Fibroblast of lung (primary cell): ENCODE measurements around the gene CCNT2. TPM values are rescaled to one million over a fixed set of nuclear protein-coding genes. Genes with fewer than 3 reads are reported as not detected.
A peak's percentile ranks its signal among the peaks of the same experiment; 100 is the strongest.

Experiments used
- DNase-seq, 2 donors: peaks; one replicate each; pipeline versions ENCODE4 v3.0.0 to v3.0.0-alpha.2; 2010; ENCODE audit warnings: low read depth in 2 of 2
- H2AFZ ChIP-seq: 2 replicates; pipeline ENCODE4 v1.5.1; 2012; ENCODE audit warnings: low read length, control low read depth, inconsistent platforms
- H3K27ac ChIP-seq: 2 replicates; pipeline ENCODE4 v1.5.1; 2011; ENCODE audit warnings: low read length, control low read depth; ENCODE audit not compliant: insufficient read depth
- H3K27me3 ChIP-seq: 2 replicates; pipeline ENCODE4 v1.5.1; 2011; ENCODE audit warnings: mild to moderate bottlenecking, low read length; ENCODE audit not compliant: control insufficient read depth, insufficient read depth
- H3K36me3 ChIP-seq: 2 replicates; pipeline ENCODE4 v1.5.1; 2011; ENCODE audit warnings: low read length; ENCODE audit not compliant: control insufficient read depth, insufficient read depth
- H3K4me1 ChIP-seq: 2 replicates; pipeline ENCODE4 v1.5.1; 2011; ENCODE audit warnings: low read length; ENCODE audit not compliant: control insufficient read depth, insufficient read depth; ENCODE audit errors: extremely low read depth
- H3K4me2 ChIP-seq: 2 replicates; pipeline ENCODE4 v1.5.1; 2011; ENCODE audit warnings: low read length, control low read depth; ENCODE audit not compliant: insufficient read depth; ENCODE audit errors: extremely low read depth
- H3K4me3 ChIP-seq, 4 experiments: fragments of 200-600 bp in 1 of 4; sonication (generic) in 1 of 4; replicated peaks in 1 of 4; 2 replicates each; pipeline ENCODE4 v1.5.1; 2011 to 2016; ENCODE audit warnings: low read length in 4 of 4, low read depth in 3 of 4, mild to moderate bottlenecking in 3 of 4, control low read depth in 2 of 4, inconsistent platforms in 1 of 4, mixed read lengths in 1 of 4; ENCODE audit not compliant: insufficient read depth in 1 of 4; ENCODE audit errors: control extremely low read depth in 1 of 4
- H3K79me2 ChIP-seq: 2 replicates; pipeline ENCODE4 v1.5.1; 2012; ENCODE audit warnings: mild to moderate bottlenecking, low read length, inconsistent platforms; ENCODE audit not compliant: control insufficient read depth, insufficient read depth
- H3K9ac ChIP-seq: 2 replicates; pipeline ENCODE4 v1.5.1; 2011; ENCODE audit warnings: mild to moderate bottlenecking, low read length, control low read depth; ENCODE audit not compliant: insufficient read depth
- H3K9me3 ChIP-seq: 2 replicates; pipeline ENCODE4 v1.5.1; 2012; ENCODE audit warnings: low read depth, low read length; ENCODE audit not compliant: control insufficient read depth, insufficient read depth
- H4K20me1 ChIP-seq: 2 replicates; pipeline ENCODE4 v1.5.1; 2011; ENCODE audit warnings: low read length; ENCODE audit not compliant: control insufficient read depth, insufficient read depth; ENCODE audit errors: extremely low read depth
- CTCF ChIP-seq, 2 donors: IDR thresholded peaks in 1 of 2; conservative IDR thresholded peaks in 1 of 2; 1 replicate in 1 of 2; 2 replicates in 1 of 2; pipeline ENCODE4 v1.5.1; 2011 to 2012; ENCODE audit warnings: low read length in 2 of 2, control low read depth in 1 of 2, inconsistent platforms in 1 of 2, low read depth in 1 of 2, mild to moderate bottlenecking in 1 of 2
- EZH2 ChIP-seq: IDR thresholded peaks from 2 replicates; pipeline ENCODE4 v1.5.1; 2012; ENCODE audit warnings: low read length, control low read depth, mild to moderate bottlenecking; ENCODE audit errors: missing control alignments
- polyA plus RNA-seq, 2 donors: library from polyadenylated mRNA; depleted of rRNA in 1 of 2; stranded (reverse) in 1 of 2; unstranded in 1 of 2; fragments of >200 nt; gene quantifications; 2 replicates each; pipeline ENCODE4 v1.2.1, GENCODE V29; 2011 to 2012; ENCODE audit warnings: missing spikeins in 1 of 2
- total RNA-seq: library from RNA; depleted of rRNA; stranded (reverse); fragments of >200 nt; gene quantifications from 2 replicates; pipeline ENCODE4 v1.2.1, GENCODE V29; 2014

CCNT2 gene
- total and polyA plus RNA-seq, 2 donors (not counting 1 experiment from before 2014, with no cell fraction given), result 10.5 to 30.1 TPM

DNA sequence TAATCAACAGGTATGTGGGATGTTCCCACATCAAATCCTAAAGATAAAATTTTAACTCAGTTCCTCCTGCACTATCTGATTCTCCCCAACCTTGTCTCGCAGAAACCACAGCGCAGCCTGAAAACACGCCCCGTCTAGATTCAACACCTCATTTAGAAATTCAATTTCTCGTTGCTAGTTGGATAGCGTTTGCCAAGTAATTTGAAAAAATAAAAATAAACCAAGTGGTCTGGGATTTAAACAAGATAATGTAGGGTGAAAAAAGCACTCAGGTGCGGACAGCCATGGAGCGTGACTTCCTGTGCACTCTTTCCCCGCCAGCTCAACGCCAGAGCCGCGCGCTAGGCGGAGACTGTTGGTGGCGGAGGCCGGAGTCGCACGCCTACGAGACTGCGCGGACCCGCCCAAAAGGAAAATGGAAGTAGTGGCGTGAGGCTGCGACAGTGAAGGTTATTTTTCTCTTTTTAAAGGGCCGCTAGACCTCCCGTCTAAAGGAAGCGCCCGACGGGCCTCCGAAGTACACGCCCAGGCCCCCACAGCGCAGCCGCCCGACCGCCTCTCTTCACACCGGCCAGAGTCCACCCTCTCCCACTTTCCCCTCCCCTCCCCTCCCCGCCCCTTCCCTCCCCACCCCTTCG, 615 bp upstream of the CCNT2 start:
- Histone ChIP-seq H3K9me3 (no peaks in the 10 kb centered on the region), H3K27ac (peak overlapping the region; percentile 100), H3K4me1 (peaks cover 4% of the 10 kb centered on the region), H3K36me3 (no peaks in the 10 kb centered on the region), H3K4me2 (peak overlapping the region; percentile 92), H3K79me2 (peaks cover 42% of the 10 kb centered on the region), H3K9ac (peak overlapping the region; percentile 57), H2AFZ (peak overlapping the region; percentile 15), H4K20me1 (peaks cover 10% of the 10 kb centered on the region), H3K27me3 (no peaks in the 10 kb centered on the region), H3K4me3 (peak overlapping the region; percentile 37 to 99 (median 65))
- TF ChIP-seq CTCF (conservative IDR thresholded peaks at IDR 0.05 in 1 of 2, IDR thresholded peaks at IDR 0.05 in 1 of 2; ENCODE audit: low read depth in 1 of 2, low read length in 2 of 2), result peak; percentile 33 to 35
- TF ChIP-seq EZH2, result no peak
- DNase-seq, result no peak

- H3K36me3 ChIP-seq, result no peaks in the 10 kb centered on the region
- peaks cover 4% of the 10 kb centered on the region for H3K4me1 ChIP-seq
- peak overlapping the region; percentile 98 to 100 (median 99) for H3K4me3 ChIP-seq
- H3K27me3 ChIP-seq, result no peaks in the 10 kb centered on the region
- peak overlapping the region; percentile 8 for H2AFZ ChIP-seq
- peaks cover 10% of the 10 kb centered on the region for H4K20me1 ChIP-seq
- peak overlapping the region; percentile 100 for H3K9ac ChIP-seq
- H3K4me2 ChIP-seq, result peak overlapping the region; percentile 95
- TF ChIP-seq CTCF (conservative IDR thresholded peaks at IDR 0.05 in 1 of 2, IDR thresholded peaks at IDR 0.05 in 1 of 2; ENCODE audit: low read depth in 1 of 2, low read length in 2 of 2), result no peak
- no peak for TF ChIP-seq EZH2
- peaks cover 57% of the 10 kb centered on the region for H3K79me2 ChIP-seq
- peak overlapping the region; percentile 100 for H3K27ac ChIP-seq
- peak; percentile 23 to 36 for DNase-seq
- H3K9me3 ChIP-seq, result no peaks in the 10 kb centered on the region
Measured at GRCh38 chr2:134919341-134920210, 954 bp downstream of the CCNT2 start.

GRCh38 chr2:134924912-134925311, 6.3 kb downstream of the CCNT2 start:
- H4K20me1 ChIP-seq, result peaks cover 10% of the 10 kb centered on the region
- TF ChIP-seq CTCF (conservative IDR thresholded peaks at IDR 0.05 in 1 of 2, IDR thresholded peaks at IDR 0.05 in 1 of 2; ENCODE audit: low read depth in 1 of 2, low read length in 2 of 2) (no peak), EZH2 (no peak)
- no peak overlapping the region for H3K4me3 ChIP-seq

More at GRCh38 chr2:134924912-134925311, 6.3 kb downstream of the CCNT2 start:
- Histone ChIP-seq H3K9me3 (no peaks in the 10 kb centered on the region), H3K79me2 (peaks cover 97% of the 10 kb centered on the region), H3K27me3 (no peaks in the 10 kb centered on the region), H3K9ac (no peak overlapping the region), H3K4me1 (peaks cover 7% of the 10 kb centered on the region), H2AFZ (no peak overlapping the region), H3K27ac (no peak overlapping the region), H3K36me3 (no peaks in the 10 kb centered on the region), H3K4me2 (no peak overlapping the region)
- no peak for DNase-seq
